Stimulated activated naive CD8-positive, alpha-beta T cell treated with anti-CD3 and anti-CD28 coated beads, Interleukin-15, Interleukin-2, amounts not matched to agents 100 U/mL and 50 U/mL, for 24 hours (primary cell): Measurements from ENCODE around the gene TRIM27.
"Not testable (repeated sequence)": the region's sequence is repeated elsewhere in the genome, so short reads cannot be mapped to it uniquely, and the experiment has no call there.

Source experiments
- ATAC-seq: fragments of 150-1000 bp; cut with Tn5 transposase; one replicate; pipeline ENCODE4 v1.10.0; 2021
- DNase-seq: peaks from one replicate; pipeline ENCODE4 v3.0.0; 2021

The TRIM27 gene

GRCh38 chr6:28896505-28897368 is 27.0 kb downstream of the TRIM27 start:
- ATAC-seq (no peak), DNase-seq (peak; percentile 45)

GRCh38 chr6:28895131-28895812 is 28.5 kb downstream of the TRIM27 start:
- peak; percentile 85 for DNase-seq
- ATAC-seq: peak; percentile 82

GRCh38 chr6:28893172-28893799 is 30.5 kb downstream of the TRIM27 start:
- no peak for DNase-seq
- no peak for ATAC-seq

GRCh38 chr6:28892525-28892924 is 31.3 kb downstream of the TRIM27 start:
- no peak for ATAC-seq
- DNase-seq: no peak

- ATAC-seq (no peak), DNase-seq (no peak)
These were observed 35.8 kb downstream of the TRIM27 start for GRCh38 chr6:28887796-28888496.

- ATAC-seq: no peak
- no peak for DNase-seq
These were observed 37.7 kb downstream of the TRIM27 start for GRCh38 chr6:28886079-28886439.

- peak; percentile 67 for DNase-seq
- ATAC-seq: peak; percentile 72
These were observed 39.2 kb downstream of the TRIM27 start for GRCh38 chr6:28884423-28885131.

- DNase-seq (peak; percentile 78), ATAC-seq (peak; percentile 11)
These were observed 42.6 kb downstream of the TRIM27 start for GRCh38 chr6:28880894-28881780.

- no peak for ATAC-seq
- no peak for DNase-seq
These were observed 43.3 kb downstream of the TRIM27 start for GRCh38 chr6:28880519-28880893.

GRCh38 chr6:28876710-28877109 is 47.1 kb downstream of the TRIM27 start:
- ATAC-seq (no peak), DNase-seq (no peak)

GRCh38 chr6:28875191-28875747 is 48.5 kb downstream of the TRIM27 start:
- ATAC-seq (no peak), DNase-seq (no peak)

GRCh38 chr6:28872157-28872817 is 51.5 kb downstream of the TRIM27 start:
- not testable (repeated sequence) for DNase-seq

GRCh38 chr6:28871335-28872156 is 52.2 kb downstream of the TRIM27 start:
- no peak for ATAC-seq
- DNase-seq: no peak

More at GRCh38 chr6:28872157-28872817, 51.5 kb downstream of the TRIM27 start:
- not testable (repeated sequence) for ATAC-seq

- ATAC-seq (no peak), DNase-seq (no peak)
These were observed 54.9 kb downstream of the TRIM27 start for GRCh38 chr6:28868873-28869272.

- peak; percentile 25 for ATAC-seq
- peak; percentile 29 for DNase-seq
These were observed 56.7 kb downstream of the TRIM27 start for GRCh38 chr6:28867086-28867409.

GRCh38 chr6:28866205-28867085 is 57.3 kb downstream of the TRIM27 start:
- ATAC-seq (peak; percentile 53), DNase-seq (peak; percentile 79)

- ATAC-seq: peak; percentile 2
- DNase-seq: peak; percentile 65
These were observed 58.2 kb downstream of the TRIM27 start for GRCh38 chr6:28865401-28866204.
